Panc1 (cell line): ENCODE measurements around the gene KBTBD8. TPM values are rescaled to one million over a fixed set of nuclear protein-coding genes. Genes with fewer than 3 reads are reported as not detected.

Experiments
- ATAC-seq: fragments of 200-7000 bp; cut with Tn5 transposase; 2 replicates; pipeline ENCODE4 v1.9.1; 2020; ENCODE audit warnings: mild to moderate bottlenecking, moderate library complexity
- BruUV-seq: library from RNA; stranded (reverse); fragments of 400-500 nt; replicated peaks from 2 replicates; lab custom pipeline; 2021; lab: Mats Ljungman, UMichigan
- CTCF ChIA-PET: fragments of 300-600 bp; sonication (Branson Sonifier 250); formaldehyde crosslinking; loops from one replicate; lab custom pipeline; 2022; ENCODE audit warnings: antibody characterized with exemption; lab: Charles Lee
- POLR2A ChIA-PET: fragments of 300-600 bp; sonication (Branson Sonifier 250); formaldehyde crosslinking; loops from one replicate; lab custom pipeline; 2022; ENCODE audit warnings: antibody characterized with exemption; lab: Charles Lee
- DNase-seq: peaks from one replicate; pipeline ENCODE4 v3.0.0-alpha.2; 2010; ENCODE audit warnings: low read depth, low spot score
- H3K27ac ChIP-seq: 2 replicates; pipeline ENCODE4 v1.5.1; 2011; ENCODE audit warnings: mild to moderate bottlenecking, low read length, inconsistent platforms
- H3K27me3 ChIP-seq: fragments of 200-500 bp; sonication (Bioruptor generic); 2 replicates; pipeline ENCODE4 v1.6.0; 2014; ENCODE audit warnings: low read length, inconsistent platforms; ENCODE audit not compliant: control insufficient read depth, insufficient read depth
- H3K36me3 ChIP-seq: fragments of 200-500 bp; sonication (Bioruptor generic); 2 replicates; pipeline ENCODE4 v1.5.1; 2014; ENCODE audit warnings: inconsistent platforms, mild to moderate bottlenecking, low read length, moderate library complexity; ENCODE audit not compliant: control insufficient read depth, insufficient read depth
- H3K4me1 ChIP-seq: 2 replicates; pipeline ENCODE4 v1.5.1; 2011; ENCODE audit warnings: inconsistent platforms, mild to moderate bottlenecking, low read length, moderate library complexity; ENCODE audit not compliant: control insufficient read depth, insufficient read depth
- H3K4me3 ChIP-seq, 2 experiments: 2 replicates each; pipeline ENCODE4 v1.5.1; 2011 to 2012; ENCODE audit warnings: low read depth in 2 of 2, low read length in 2 of 2, mild to moderate bottlenecking in 2 of 2, inconsistent platforms in 1 of 2, moderate library complexity in 1 of 2
- H3K9me3 ChIP-seq: fragments of 200-500 bp; sonication (Bioruptor generic); 2 replicates; pipeline ENCODE4 v1.5.1; 2014; ENCODE audit warnings: low read depth, mild to moderate bottlenecking, inconsistent platforms, low read length, moderate library complexity; ENCODE audit not compliant: control insufficient read depth, insufficient read depth
- POLR2AphosphoS5 ChIP-seq: IDR thresholded peaks from 2 replicates; pipeline ENCODE4 v1.6.1; 2012; ENCODE audit warnings: mild to moderate bottlenecking, low read depth, low read length, moderate library complexity
- SIN3A ChIP-seq: IDR thresholded peaks from 2 replicates; pipeline ENCODE4 v1.6.1; 2012; ENCODE audit warnings: low read depth, mild to moderate bottlenecking, low read length, moderate library complexity, borderline replicate concordance; ENCODE audit not compliant: insufficient read depth
- TCF7L2 ChIP-seq: IDR thresholded peaks from 2 replicates; pipeline ENCODE4 v1.6.1; 2011; ENCODE audit warnings: mild to moderate bottlenecking, low read depth, low read length, inconsistent platforms
- in situ Hi-C: cut with HindIII; loops from 2 replicates; pipeline ENCODE4 v1.10.0; 2016; ENCODE audit warnings: low sequenced_read_pairs, low pct_unique_long_range_greater_than_20kb
- intact Hi-C: fragments of 100-400 bp; cut with micrococcal nuclease; formaldehyde crosslinking; loops from one replicate; pipeline ENCODE4 v1.10.0; 2022; ENCODE audit not compliant: unreplicated experiment
- total RNA-seq: library from RNA; stranded (reverse); gene quantifications from one replicate; pipeline ENCODE4 v1.2.1, GENCODE V29; 2021; ENCODE audit not compliant: unreplicated experiment
- TF ChIP-seq, protein P1 (sequence below), 2 experiments: IDR thresholded peaks; 2 replicates each; pipeline ENCODE4 v1.6.1; 2011 to 2012; ENCODE audit warnings: low read depth in 2 of 2, control low read depth in 1 of 2, low read length in 1 of 2, mild to moderate bottlenecking in 1 of 2, moderate library complexity in 1 of 2; ENCODE audit not compliant: insufficient read depth in 1 of 2
- TF ChIP-seq, protein P2 (sequence below): fragments of 450-650 bp; IDR thresholded peaks from 2 replicates; pipeline ENCODE4 v1.5.1; 2017; ENCODE audit warnings: mild to moderate bottlenecking

KBTBD8 gene
- total RNA-seq, 1 experiment from 2014 or later: 0.98 TPM

DNA sequence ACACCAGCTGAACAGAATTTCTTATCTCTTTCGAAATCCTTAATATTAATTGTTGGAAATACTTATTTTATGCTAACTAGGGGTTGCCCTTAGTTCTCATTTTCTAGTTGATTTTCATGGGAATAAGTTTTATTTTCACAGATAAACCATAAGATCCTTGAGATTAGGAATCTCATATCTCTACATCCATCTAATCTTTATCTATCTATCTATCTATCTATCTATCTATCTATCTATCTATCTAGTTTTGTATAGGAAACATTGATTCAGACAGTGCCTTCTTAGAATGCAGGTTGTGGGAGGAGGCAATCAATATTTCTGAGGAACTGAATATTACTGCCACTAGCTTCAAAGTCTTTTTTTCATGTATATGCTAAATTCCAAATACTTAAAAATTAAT, 3.5 kb upstream of the KBTBD8 start:
- ChIA-PET POLR2A (no interaction called here), CTCF (no interaction called here)
- H3K27ac ChIP-seq: no peak overlapping the region
- BruUV-seq: no TSS peak
- H3K27me3 ChIP-seq: no peaks in the 10 kb centered on the region
- DNase-seq (no peak), ATAC-seq (no peak)
- in situ Hi-C loops (no loop called here), intact Hi-C loops (no loop called here)
- H3K36me3 ChIP-seq: no peaks in the 10 kb centered on the region; the same call in none of the 2 replicates
- H3K9me3 ChIP-seq: no peaks in the 10 kb centered on the region
- no peak overlapping the region for H3K4me3 ChIP-seq
- TF ChIP-seq POLR2AphosphoS5: no peak
- 0 out of 2 replicates have a peak, but pooled peaks cover 2% of the 10 kb centered on the region for H3K4me1 ChIP-seq

DNA sequence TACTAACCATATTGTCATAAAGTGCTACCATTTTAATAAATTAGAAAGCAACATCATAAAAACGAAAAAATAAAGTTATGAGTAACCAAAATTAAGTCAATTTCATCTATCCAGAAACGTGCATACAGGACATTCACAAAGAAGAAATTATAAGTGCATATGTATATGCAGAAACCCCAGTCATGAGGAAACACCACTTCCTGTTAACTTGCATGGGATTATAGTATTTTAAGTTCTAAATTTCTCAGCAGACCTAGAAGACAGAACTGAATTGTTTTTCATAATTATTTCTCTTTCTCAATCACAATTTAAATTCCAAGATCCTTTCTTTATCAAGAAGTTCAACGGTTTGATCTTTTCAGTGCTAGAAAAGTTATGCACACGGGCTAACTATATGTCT, 1.4 kb upstream of the KBTBD8 start:
- intact Hi-C loops: no loop called here
- Histone ChIP-seq H3K4me3 (no peak overlapping the region), H3K27ac (no peak overlapping the region), H3K4me1 (0 out of 2 replicates have a peak, but pooled peaks cover 2% of the 10 kb centered on the region), H3K9me3 (no peaks in the 10 kb centered on the region), H3K27me3 (no peaks in the 10 kb centered on the region), H3K36me3 (no peaks in the 10 kb centered on the region; the same call in none of the 2 replicates)
- in situ Hi-C loops: no loop called here
- TF ChIP-seq, protein P1, sequence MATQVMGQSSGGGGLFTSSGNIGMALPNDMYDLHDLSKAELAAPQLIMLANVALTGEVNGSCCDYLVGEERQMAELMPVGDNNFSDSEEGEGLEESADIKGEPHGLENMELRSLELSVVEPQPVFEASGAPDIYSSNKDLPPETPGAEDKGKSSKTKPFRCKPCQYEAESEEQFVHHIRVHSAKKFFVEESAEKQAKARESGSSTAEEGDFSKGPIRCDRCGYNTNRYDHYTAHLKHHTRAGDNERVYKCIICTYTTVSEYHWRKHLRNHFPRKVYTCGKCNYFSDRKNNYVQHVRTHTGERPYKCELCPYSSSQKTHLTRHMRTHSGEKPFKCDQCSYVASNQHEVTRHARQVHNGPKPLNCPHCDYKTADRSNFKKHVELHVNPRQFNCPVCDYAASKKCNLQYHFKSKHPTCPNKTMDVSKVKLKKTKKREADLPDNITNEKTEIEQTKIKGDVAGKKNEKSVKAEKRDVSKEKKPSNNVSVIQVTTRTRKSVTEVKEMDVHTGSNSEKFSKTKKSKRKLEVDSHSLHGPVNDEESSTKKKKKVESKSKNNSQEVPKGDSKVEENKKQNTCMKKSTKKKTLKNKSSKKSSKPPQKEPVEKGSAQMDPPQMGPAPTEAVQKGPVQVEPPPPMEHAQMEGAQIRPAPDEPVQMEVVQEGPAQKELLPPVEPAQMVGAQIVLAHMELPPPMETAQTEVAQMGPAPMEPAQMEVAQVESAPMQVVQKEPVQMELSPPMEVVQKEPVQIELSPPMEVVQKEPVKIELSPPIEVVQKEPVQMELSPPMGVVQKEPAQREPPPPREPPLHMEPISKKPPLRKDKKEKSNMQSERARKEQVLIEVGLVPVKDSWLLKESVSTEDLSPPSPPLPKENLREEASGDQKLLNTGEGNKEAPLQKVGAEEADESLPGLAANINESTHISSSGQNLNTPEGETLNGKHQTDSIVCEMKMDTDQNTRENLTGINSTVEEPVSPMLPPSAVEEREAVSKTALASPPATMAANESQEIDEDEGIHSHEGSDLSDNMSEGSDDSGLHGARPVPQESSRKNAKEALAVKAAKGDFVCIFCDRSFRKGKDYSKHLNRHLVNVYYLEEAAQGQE (IDR thresholded peaks at IDR 0.05; ENCODE audit: insufficient read depth in 1 of 2, low read depth in 2 of 2, low read length in 1 of 2): no peak
- TF ChIP-seq SIN3A: no peak
- TF ChIP-seq, protein P2, sequence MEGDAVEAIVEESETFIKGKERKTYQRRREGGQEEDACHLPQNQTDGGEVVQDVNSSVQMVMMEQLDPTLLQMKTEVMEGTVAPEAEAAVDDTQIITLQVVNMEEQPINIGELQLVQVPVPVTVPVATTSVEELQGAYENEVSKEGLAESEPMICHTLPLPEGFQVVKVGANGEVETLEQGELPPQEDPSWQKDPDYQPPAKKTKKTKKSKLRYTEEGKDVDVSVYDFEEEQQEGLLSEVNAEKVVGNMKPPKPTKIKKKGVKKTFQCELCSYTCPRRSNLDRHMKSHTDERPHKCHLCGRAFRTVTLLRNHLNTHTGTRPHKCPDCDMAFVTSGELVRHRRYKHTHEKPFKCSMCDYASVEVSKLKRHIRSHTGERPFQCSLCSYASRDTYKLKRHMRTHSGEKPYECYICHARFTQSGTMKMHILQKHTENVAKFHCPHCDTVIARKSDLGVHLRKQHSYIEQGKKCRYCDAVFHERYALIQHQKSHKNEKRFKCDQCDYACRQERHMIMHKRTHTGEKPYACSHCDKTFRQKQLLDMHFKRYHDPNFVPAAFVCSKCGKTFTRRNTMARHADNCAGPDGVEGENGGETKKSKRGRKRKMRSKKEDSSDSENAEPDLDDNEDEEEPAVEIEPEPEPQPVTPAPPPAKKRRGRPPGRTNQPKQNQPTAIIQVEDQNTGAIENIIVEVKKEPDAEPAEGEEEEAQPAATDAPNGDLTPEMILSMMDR: no peak
- no peak for TF ChIP-seq POLR2AphosphoS5
- no TSS peak for BruUV-seq
- DNase-seq (no peak), ATAC-seq (no peak)
- ChIA-PET CTCF (no interaction called here), POLR2A (no interaction called here)

DNA sequence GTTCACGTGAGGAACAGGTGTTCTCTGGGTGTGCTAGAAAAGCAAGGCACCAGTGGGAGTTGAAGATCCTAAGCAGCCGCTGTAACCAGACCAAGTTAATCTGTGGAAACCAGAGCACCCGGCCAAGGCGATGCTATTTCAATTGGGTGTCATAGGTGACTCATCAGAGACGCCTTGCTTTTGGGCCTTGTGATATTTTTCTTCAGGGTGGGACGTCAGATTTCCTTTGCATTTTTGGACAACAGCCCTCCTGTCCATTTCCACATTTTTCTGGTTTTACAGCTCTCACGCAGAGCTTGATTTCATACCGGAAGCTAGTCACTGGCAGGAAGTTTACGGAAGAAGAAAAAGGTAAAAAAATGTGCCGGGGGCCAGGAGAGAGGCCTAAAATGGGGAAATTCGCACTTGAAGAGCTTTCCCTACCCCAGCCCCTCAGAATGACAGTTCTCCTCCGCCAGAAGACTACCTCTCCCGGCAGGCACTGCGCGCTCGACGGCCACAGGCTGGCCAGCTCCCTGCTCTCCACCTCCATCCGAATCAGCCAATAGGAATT, 471 bp upstream of the KBTBD8 start:
- no peaks in the 10 kb centered on the region for H3K9me3 ChIP-seq
- BruUV-seq: no TSS peak
- intact Hi-C loops: no loop called here
- H3K27ac ChIP-seq: no peak overlapping the region
- DNase-seq (no peak), ATAC-seq (peak; percentile 99; the same call in 1 of the 2 replicates)
- POLR2A ChIA-PET: no interaction called here
- H3K4me1 ChIP-seq: 0 out of 2 replicates have a peak, but pooled peaks cover 2% of the 10 kb centered on the region
- H3K4me3 ChIP-seq: peak overlapping the region; percentile 64 to 78
- H3K27me3 ChIP-seq: no peaks in the 10 kb centered on the region
- H3K36me3 ChIP-seq: no peaks in the 10 kb centered on the region; the same call in none of the 2 replicates
- in situ Hi-C loops: no loop called here
- CTCF ChIA-PET: interaction anchor here (0.6 to 1.0 kb wide), 3 partner anchors 25 to 1963 kb away, joined by 3 to 11 read pairs (median 3); no protein-coding TSS in a partner anchor
- no peak for TF ChIP-seq TCF7L2
- no peak for TF ChIP-seq SIN3A
- TF ChIP-seq, protein P1 (IDR thresholded peaks at IDR 0.05; ENCODE audit: insufficient read depth in 1 of 2, low read depth in 2 of 2, low read length in 1 of 2): no peak
- TF ChIP-seq, protein P2: no peak
- TF ChIP-seq POLR2AphosphoS5: no peak
